HepG2 (cell line): ENCODE measurements around the gene DVL3. TPM values are rescaled to one million over a fixed set of nuclear protein-coding genes. Genes with fewer than 3 reads are reported as not detected.

Experiments
- BORCS8-MEF2B ChIP-seq: sonication (generic); formaldehyde crosslinking; IDR thresholded peaks from 2 replicates; pipeline ENCODE4 v1.8.0; 2022; ENCODE audit warnings: mild to moderate bottlenecking, missing genetic modification reagents
- CENPT ChIP-seq: sonication (generic); formaldehyde crosslinking; IDR thresholded peaks from 2 replicates; pipeline ENCODE4 v1.8.0; 2022; ENCODE audit warnings: low read depth, mild to moderate bottlenecking, moderate library complexity, missing genetic modification reagents
- CHCHD3 ChIP-seq: sonication (generic); formaldehyde crosslinking; IDR thresholded peaks from 2 replicates; pipeline ENCODE4 v1.8.0; 2022; ENCODE audit warnings: mild to moderate bottlenecking, missing genetic modification reagents, moderate library complexity
- GATAD1 ChIP-seq: IDR thresholded peaks from 2 replicates; pipeline ENCODE4 v1.6.1; 2016; ENCODE audit warnings: missing genetic modification reagents, missing compliant biosample characterization
- JUN ChIP-seq: sonication (generic); formaldehyde crosslinking; IDR thresholded peaks from 2 replicates; pipeline ENCODE4 v1.4.0; 2020; ENCODE audit warnings: mild to moderate bottlenecking, missing genetic modification reagents
- KAT8 ChIP-seq: IDR thresholded peaks from 2 replicates; pipeline ENCODE4 v1.6.1; 2016; ENCODE audit warnings: missing genetic modification reagents, missing compliant biosample characterization
- KDM5A ChIP-seq: fragments of 200-600 bp; sonication (generic); IDR thresholded peaks from 2 replicates; pipeline ENCODE4 v1.7.0; 2018; ENCODE audit warnings: antibody characterized with exemption, mild to moderate bottlenecking, low read length, borderline replicate concordance
- ZFX ChIP-seq: sonication (generic); formaldehyde crosslinking; IDR thresholded peaks from 2 replicates; pipeline ENCODE4 v1.4.0; 2020; ENCODE audit warnings: mild to moderate bottlenecking, low read depth, missing genetic modification reagents, moderate library complexity
- ZFY ChIP-seq: sonication (generic); formaldehyde crosslinking; IDR thresholded peaks from 2 replicates; pipeline ENCODE4 v1.4.0; 2020; ENCODE audit warnings: missing genetic modification reagents
- ZNF124 ChIP-seq: sonication (generic); formaldehyde crosslinking; IDR thresholded peaks from 2 replicates; pipeline ENCODE4 v1.4.0; 2020; ENCODE audit warnings: missing genetic modification reagents
- ZNF510 ChIP-seq: sonication (generic); formaldehyde crosslinking; IDR thresholded peaks from 2 replicates; pipeline ENCODE4 v1.4.0; 2020; ENCODE audit warnings: low read depth, mild to moderate bottlenecking, missing genetic modification reagents
- ZNF615 ChIP-seq: sonication (generic); formaldehyde crosslinking; IDR thresholded peaks from 2 replicates; pipeline ENCODE4 v1.5.0; 2020; ENCODE audit warnings: mild to moderate bottlenecking, missing genetic modification reagents, borderline replicate concordance
- ZNF709 ChIP-seq: sonication (generic); formaldehyde crosslinking; IDR thresholded peaks from 2 replicates; pipeline ENCODE4 v1.5.0; 2020; ENCODE audit warnings: mild to moderate bottlenecking, missing genetic modification reagents
- ZNF746 ChIP-seq: sonication (generic); formaldehyde crosslinking; IDR thresholded peaks from 2 replicates; pipeline ENCODE4 v1.8.0; 2022; ENCODE audit warnings: mild to moderate bottlenecking, missing genetic modification reagents
- ZNF772 ChIP-seq: sonication (generic); formaldehyde crosslinking; IDR thresholded peaks from 2 replicates; pipeline ENCODE4 v1.5.0; 2020; ENCODE audit warnings: mild to moderate bottlenecking, missing genetic modification reagents
- polyA plus RNA-seq, 8 experiments: library from polyadenylated mRNA; depleted of rRNA in 3 of 8; stranded (reverse) in 7 of 8; unstranded in 1 of 8; fragments of >200 nt; fragmentation: Illumina TruSeq in 4 of 8; extraction: Trizol in 4 of 8; gene quantifications; 2 replicates each; pipeline versions ENCODE4 v1.2.1 to v1.2.3, GENCODE V29; 2011 to 2016; ENCODE audit warnings: low read depth in 4 of 8, missing spikeins in 1 of 8, mixed read lengths in 1 of 8; ENCODE audit not compliant: insufficient read depth in 1 of 8
- total RNA-seq, 5 experiments: library from RNA; depleted of rRNA; stranded (reverse); fragments of >200 nt; fragmentation: Illumina TruSeq; extraction: Trizol; gene quantifications; 2 replicates each; pipeline ENCODE4 v1.2.3, GENCODE V29; 2016; ENCODE audit warnings: low read depth in 1 of 5
- TF ChIP-seq, protein P1 (sequence below): sonication (generic); formaldehyde crosslinking; IDR thresholded peaks from one replicate; pipeline ENCODE4 v1.5.1; 2020; ENCODE audit warnings: mild to moderate bottlenecking, missing genetic modification reagents; ENCODE audit errors: not compliant biosample characterization
- TF ChIP-seq, protein P2 (sequence below): fragments of 450-650 bp; IDR thresholded peaks from 2 replicates; pipeline ENCODE4 v1.6.1; 2017; ENCODE audit warnings: mild to moderate bottlenecking

Gene DVL3
- total and polyA plus RNA-seq, 2 of the 13 experiments (the other 11 are each of a cell fraction or from before 2014, with no cell fraction given) = 29.0 to 36.1 TPM

DNA sequence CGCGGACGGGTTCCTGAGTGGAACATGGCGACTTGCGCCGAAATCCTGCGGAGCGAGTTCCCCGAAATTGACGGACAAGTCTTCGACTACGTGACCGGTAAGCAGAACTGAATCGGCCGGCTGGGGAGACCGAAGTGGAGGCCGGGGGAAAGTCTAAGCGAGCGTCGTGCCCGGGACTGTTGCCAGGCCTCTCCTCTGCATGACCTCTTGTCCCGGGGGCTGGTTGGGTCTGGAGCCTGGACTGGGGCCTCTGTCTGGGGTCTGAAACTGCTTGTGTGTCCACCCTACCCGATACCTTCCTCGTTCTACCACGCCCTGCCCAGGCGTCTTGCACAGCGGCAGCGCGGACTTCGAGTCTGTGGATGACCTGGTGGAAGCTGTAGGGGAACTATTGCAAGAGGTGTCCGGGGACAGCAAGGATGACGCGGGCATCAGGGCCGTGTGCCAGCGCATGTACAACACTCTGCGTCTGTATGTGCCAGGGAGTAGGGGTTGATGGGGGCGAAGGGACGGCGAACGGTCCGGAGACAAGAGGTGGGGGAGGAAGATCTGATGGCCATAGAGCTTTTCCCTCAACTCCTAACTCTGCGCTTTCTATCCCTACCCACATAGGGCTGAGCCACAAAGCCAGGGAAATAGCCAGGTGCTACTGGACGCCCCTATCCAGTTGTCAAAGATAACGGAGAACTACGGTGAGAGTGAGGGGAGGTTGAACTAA lies 31.2 kb downstream of the DVL3 start, which contains the start of gene ABCF3 (continued):
- peak; percentile 88 for TF ChIP-seq ZFX (CRISPR knock-in tag)
- TF ChIP-seq ZNF124 = peak; percentile 24; the same call in 1 of the 2 replicates
- peak; percentile 76; the same call in 1 of the 2 replicates for TF ChIP-seq ZNF772 (CRISPR knock-in tag)
- TF ChIP-seq CHCHD3 (CRISPR knock-in tag) = 0 out of 2 replicates have a peak, but pooled peaks have one; percentile 61
- no peak for TF ChIP-seq KAT8 (CRISPR knock-in tag)
- TF ChIP-seq ZNF709 (CRISPR knock-in tag) = 0 out of 2 replicates have a peak, but pooled peaks have one; percentile 32
- peak; percentile 42; the same call in 1 of the 2 replicates for TF ChIP-seq BORCS8-MEF2B (CRISPR knock-in tag)
- TF ChIP-seq GATAD1 (CRISPR knock-in tag) = peak; percentile 85; the same call in 1 of the 2 replicates
- TF ChIP-seq CENPT = no peak
- TF ChIP-seq ZNF615 (CRISPR knock-in tag) = no peak
- TF ChIP-seq ZNF510 = 0 out of 2 replicates have a peak, but pooled peaks have one; percentile 15
- TF ChIP-seq, protein P1, sequence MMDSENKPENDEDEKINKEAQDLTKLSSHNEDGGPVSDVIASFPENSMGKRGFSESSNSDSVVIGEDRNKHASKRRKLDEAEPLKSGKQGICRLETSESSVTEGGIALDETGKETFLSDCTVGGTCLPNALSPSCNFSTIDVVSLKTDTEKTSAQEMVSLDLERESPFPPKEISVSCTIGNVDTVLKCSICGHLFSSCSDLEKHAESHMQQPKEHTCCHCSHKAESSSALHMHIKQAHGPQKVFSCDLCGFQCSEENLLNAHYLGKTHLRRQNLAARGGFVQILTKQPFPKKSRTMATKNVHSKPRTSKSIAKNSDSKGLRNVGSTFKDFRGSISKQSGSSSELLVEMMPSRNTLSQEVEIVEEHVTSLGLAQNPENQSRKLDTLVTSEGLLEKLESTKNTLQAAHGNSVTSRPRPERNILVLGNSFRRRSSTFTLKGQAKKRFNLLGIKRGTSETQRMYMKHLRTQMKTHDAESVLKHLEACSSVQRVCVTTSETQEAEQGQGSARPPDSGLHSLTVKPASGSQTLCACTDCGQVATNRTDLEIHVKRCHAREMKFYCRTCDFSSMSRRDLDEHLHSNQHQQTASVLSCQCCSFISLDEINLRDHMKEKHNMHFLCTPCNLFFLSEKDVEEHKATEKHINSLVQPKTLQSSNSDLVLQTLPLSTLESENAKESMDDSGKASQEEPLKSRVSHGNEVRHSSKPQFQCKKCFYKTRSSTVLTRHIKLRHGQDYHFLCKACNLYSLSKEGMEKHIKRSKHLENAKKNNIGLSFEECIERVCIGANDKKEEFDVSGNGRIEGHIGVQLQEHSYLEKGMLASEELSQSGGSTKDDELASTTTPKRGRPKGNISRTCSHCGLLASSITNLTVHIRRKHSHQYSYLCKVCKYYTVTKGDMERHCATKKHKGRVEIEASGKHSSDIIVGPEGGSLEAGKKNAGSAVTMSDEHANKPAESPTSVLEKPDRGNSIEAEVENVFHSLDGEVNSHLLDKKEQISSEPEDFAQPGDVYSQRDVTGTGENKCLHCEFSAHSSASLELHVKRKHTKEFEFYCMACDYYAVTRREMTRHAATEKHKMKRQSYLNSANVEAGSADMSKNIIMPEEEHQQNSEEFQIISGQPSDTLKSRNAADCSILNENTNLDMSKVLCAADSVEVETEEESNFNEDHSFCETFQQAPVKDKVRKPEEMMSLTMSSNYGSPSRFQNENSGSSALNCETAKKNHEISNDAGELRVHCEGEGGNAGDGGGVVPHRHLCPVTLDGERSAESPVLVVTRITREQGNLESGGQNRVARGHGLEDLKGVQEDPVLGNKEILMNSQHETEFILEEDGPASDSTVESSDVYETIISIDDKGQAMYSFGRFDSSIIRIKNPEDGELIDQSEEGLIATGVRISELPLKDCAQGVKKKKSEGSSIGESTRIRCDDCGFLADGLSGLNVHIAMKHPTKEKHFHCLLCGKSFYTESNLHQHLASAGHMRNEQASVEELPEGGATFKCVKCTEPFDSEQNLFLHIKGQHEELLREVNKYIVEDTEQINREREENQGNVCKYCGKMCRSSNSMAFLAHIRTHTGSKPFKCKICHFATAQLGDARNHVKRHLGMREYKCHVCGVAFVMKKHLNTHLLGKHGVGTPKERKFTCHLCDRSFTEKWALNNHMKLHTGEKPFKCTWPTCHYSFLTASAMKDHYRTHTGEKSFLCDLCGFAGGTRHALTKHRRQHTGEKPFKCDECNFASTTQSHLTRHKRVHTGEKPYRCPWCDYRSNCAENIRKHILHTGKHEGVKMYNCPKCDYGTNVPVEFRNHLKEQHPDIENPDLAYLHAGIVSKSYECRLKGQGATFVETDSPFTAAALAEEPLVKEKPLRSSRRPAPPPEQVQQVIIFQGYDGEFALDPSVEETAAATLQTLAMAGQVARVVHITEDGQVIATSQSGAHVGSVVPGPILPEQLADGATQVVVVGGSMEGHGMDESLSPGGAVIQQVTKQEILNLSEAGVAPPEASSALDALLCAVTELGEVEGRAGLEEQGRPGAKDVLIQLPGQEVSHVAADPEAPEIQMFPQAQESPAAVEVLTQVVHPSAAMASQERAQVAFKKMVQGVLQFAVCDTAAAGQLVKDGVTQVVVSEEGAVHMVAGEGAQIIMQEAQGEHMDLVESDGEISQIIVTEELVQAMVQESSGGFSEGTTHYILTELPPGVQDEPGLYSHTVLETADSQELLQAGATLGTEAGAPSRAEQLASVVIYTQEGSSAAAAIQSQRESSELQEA (CRISPR knock-in tag) = peak; percentile 63
- peak; percentile 78 for TF ChIP-seq ZFY
- peak; percentile 79 for TF ChIP-seq KDM5A
- TF ChIP-seq ZNF746 (CRISPR knock-in tag) = peak; percentile 37; the same call in 1 of the 2 replicates
- TF ChIP-seq, protein P2, sequence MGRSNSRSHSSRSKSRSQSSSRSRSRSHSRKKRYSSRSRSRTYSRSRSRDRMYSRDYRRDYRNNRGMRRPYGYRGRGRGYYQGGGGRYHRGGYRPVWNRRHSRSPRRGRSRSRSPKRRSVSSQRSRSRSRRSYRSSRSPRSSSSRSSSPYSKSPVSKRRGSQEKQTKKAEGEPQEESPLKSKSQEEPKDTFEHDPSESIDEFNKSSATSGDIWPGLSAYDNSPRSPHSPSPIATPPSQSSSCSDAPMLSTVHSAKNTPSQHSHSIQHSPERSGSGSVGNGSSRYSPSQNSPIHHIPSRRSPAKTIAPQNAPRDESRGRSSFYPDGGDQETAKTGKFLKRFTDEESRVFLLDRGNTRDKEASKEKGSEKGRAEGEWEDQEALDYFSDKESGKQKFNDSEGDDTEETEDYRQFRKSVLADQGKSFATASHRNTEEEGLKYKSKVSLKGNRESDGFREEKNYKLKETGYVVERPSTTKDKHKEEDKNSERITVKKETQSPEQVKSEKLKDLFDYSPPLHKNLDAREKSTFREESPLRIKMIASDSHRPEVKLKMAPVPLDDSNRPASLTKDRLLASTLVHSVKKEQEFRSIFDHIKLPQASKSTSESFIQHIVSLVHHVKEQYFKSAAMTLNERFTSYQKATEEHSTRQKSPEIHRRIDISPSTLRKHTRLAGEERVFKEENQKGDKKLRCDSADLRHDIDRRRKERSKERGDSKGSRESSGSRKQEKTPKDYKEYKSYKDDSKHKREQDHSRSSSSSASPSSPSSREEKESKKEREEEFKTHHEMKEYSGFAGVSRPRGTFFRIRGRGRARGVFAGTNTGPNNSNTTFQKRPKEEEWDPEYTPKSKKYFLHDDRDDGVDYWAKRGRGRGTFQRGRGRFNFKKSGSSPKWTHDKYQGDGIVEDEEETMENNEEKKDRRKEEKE = no peak
- peak; percentile 53; the same call in 1 of the 2 replicates for TF ChIP-seq JUN (CRISPR knock-in tag)
